GM23248 (cell line): Measurements from ENCODE around the gene CST1. TPM values are rescaled to one million over a fixed set of nuclear protein-coding genes. Genes with fewer than 3 reads are reported as not detected.
"Not testable (repeated sequence)": the region's sequence is repeated elsewhere in the genome, so short reads cannot be mapped to it uniquely, and the experiment has no call there.

Source experiments
- DNase-seq: peaks from one replicate; pipeline ENCODE4 v3.0.0-alpha.2; 2015
- H2AFZ ChIP-seq: fragments of 200-600 bp; sonication (generic); 2 replicates; pipeline ENCODE4 v1.6.1; 2016; ENCODE audit warnings: antibody characterized with exemption
- H3F3A ChIP-seq: fragments of 200-600 bp; sonication (generic); 2 replicates; pipeline ENCODE4 v1.6.1; 2016; ENCODE audit warnings: mild to moderate bottlenecking, antibody characterized with exemption, mixed run types; ENCODE audit not compliant: insufficient read depth
- H3K27ac ChIP-seq: fragments of 200-600 bp; sonication (generic); 2 replicates; pipeline ENCODE4 v1.5.1; 2016; ENCODE audit warnings: mild to moderate bottlenecking
- H3K27me3 ChIP-seq: fragments of 200-600 bp; sonication (generic); replicated peaks from 2 replicates; pipeline ENCODE4 v1.6.1; 2016; ENCODE audit warnings: mild to moderate bottlenecking; ENCODE audit not compliant: insufficient read depth
- H3K36me3 ChIP-seq: fragments of 200-600 bp; sonication (generic); 2 replicates; pipeline ENCODE4 v1.6.1; 2016; ENCODE audit warnings: low read depth, mild to moderate bottlenecking
- H3K4me1 ChIP-seq: fragments of 200-600 bp; sonication (generic); 2 replicates; pipeline ENCODE4 v1.6.1; 2016; ENCODE audit warnings: mild to moderate bottlenecking; ENCODE audit not compliant: insufficient read depth
- H3K4me2 ChIP-seq: fragments of 200-600 bp; sonication (generic); one replicate; pipeline ENCODE4 v1.6.1; 2016; ENCODE audit warnings: mild to moderate bottlenecking; ENCODE audit not compliant: unreplicated experiment
- H3K4me3 ChIP-seq: fragments of 200-600 bp; sonication (generic); 2 replicates; pipeline ENCODE4 v1.5.1; 2016; ENCODE audit warnings: mild to moderate bottlenecking
- H3K79me2 ChIP-seq: fragments of 200-600 bp; sonication (generic); 2 replicates; pipeline ENCODE4 v1.6.1; 2016; ENCODE audit warnings: mild to moderate bottlenecking; ENCODE audit not compliant: insufficient read depth
- H3K9ac ChIP-seq: fragments of 200-600 bp; sonication (generic); 2 replicates; pipeline ENCODE4 v1.6.1; 2016; ENCODE audit warnings: mild to moderate bottlenecking
- H3K9me2 ChIP-seq: fragments of 200-600 bp; sonication (generic); 2 replicates; pipeline ENCODE4 v1.6.1; 2016; ENCODE audit warnings: mixed run types, mild to moderate bottlenecking, moderate library complexity; ENCODE audit not compliant: insufficient read depth
- H3K9me3 ChIP-seq: fragments of 200-600 bp; sonication (generic); one replicate; pipeline ENCODE4 v1.6.1; 2017; ENCODE audit warnings: low read depth
- H4K20me1 ChIP-seq: fragments of 200-600 bp; sonication (generic); 2 replicates; pipeline ENCODE4 v1.6.0; 2016; ENCODE audit not compliant: insufficient read depth
- EZH2 ChIP-seq: fragments of 200-600 bp; sonication (generic); IDR thresholded peaks from 2 replicates; pipeline ENCODE4 v1.6.1; 2018; ENCODE audit warnings: antibody characterized with exemption, mild to moderate bottlenecking; ENCODE audit not compliant: insufficient read depth, poor library complexity, severe bottlenecking
- EZH2phosphoT487 ChIP-seq: fragments of 200-600 bp; sonication (generic); IDR thresholded peaks from 2 replicates; pipeline ENCODE4 v1.6.1; 2018; ENCODE audit warnings: antibody characterized with exemption, moderate library complexity, mild to moderate bottlenecking, low read depth; ENCODE audit not compliant: insufficient read depth
- WGBS, 2 experiments: methylation state at CpG; one replicate each; pipeline ENCODE4 v1.1.6; 2015 to 2017; ENCODE audit warnings: low lambda C conversion rate in 2 of 2, low coverage in 1 of 2; ENCODE audit errors: missing lambda C conversion rate in 2 of 2; 5-methylcytosine and 5-hydroxymethylcytosine counted together
- in situ Hi-C: fragments of 300-500 bp; cut with MboI; formaldehyde crosslinking; loops from 2 replicates; pipeline ENCODE4 v1.15.0; 2020
- polyA plus RNA-seq: library from polyadenylated mRNA; unstranded; fragments of >200 nt; fragmentation: Nextera tagmentation; extraction: Ambion mirVana; gene quantifications from 2 replicates; pipeline ENCODE4 v1.2.1, GENCODE V29; 2016
- total RNA-seq: library from RNA; depleted of rRNA; stranded (reverse); fragments of >200 nt; shearing (Covaris generic); gene quantifications from 2 replicates; pipeline ENCODE4 v1.2.3, GENCODE V29; 2014

The CST1 gene
- total and polyA plus RNA-seq, 2 experiments from 2014 or later = not detected

- H3K27me3 ChIP-seq = peaks cover 5% of the 10 kb centered on the region
- no peak overlapping the region for H3K27ac ChIP-seq
- no peak overlapping the region for H2AFZ ChIP-seq
- no peaks in the 10 kb centered on the region for H3K9me2 ChIP-seq
- no peaks in the 10 kb centered on the region for H3K36me3 ChIP-seq
- WGBS, 2 experiments = 66 to 76% methylated on average over 2 of the region's 2 CpGs
- no peaks in the 10 kb centered on the region for H3K4me1 ChIP-seq
- H4K20me1 ChIP-seq = no peaks in the 10 kb centered on the region
- H3K9me3 ChIP-seq = no peaks in the 10 kb centered on the region
- H3K4me3 ChIP-seq = no peak overlapping the region
- H3F3A ChIP-seq = no peaks in the 10 kb centered on the region
- no peak overlapping the region for H3K9ac ChIP-seq
- TF ChIP-seq EZH2phosphoT487 (no peak), EZH2 (no peak)
- H3K4me2 ChIP-seq = no peak overlapping the region
- no peaks in the 10 kb centered on the region for H3K79me2 ChIP-seq
- in situ Hi-C loops = no loop called here
- DNase-seq = peak; percentile 11
Measured at GRCh38 chr20:23745247-23745646, 5.5 kb downstream of the CST1 start.

- H3K27me3 ChIP-seq = peaks cover 5% of the 10 kb centered on the region
- no peak overlapping the region for H2AFZ ChIP-seq
- no peak overlapping the region for H3K4me3 ChIP-seq
- H3K79me2 ChIP-seq = no peaks in the 10 kb centered on the region
- in situ Hi-C loops = no loop called here
- H3F3A ChIP-seq = no peaks in the 10 kb centered on the region
- no peak overlapping the region for H3K9ac ChIP-seq
- H3K9me2 ChIP-seq = no peaks in the 10 kb centered on the region
- DNase-seq = peak; percentile 4
- H3K36me3 ChIP-seq = no peaks in the 10 kb centered on the region
- H3K4me1 ChIP-seq = no peaks in the 10 kb centered on the region
- no peak overlapping the region for H3K4me2 ChIP-seq
- H3K9me3 ChIP-seq = no peaks in the 10 kb centered on the region
- TF ChIP-seq EZH2phosphoT487 (no peak), EZH2 (no peak)
- H4K20me1 ChIP-seq = no peaks in the 10 kb centered on the region
- H3K27ac ChIP-seq = no peak overlapping the region
- WGBS, 2 experiments = 11 to 12% methylated on average over 1 of the region's 1 CpG
Measured at GRCh38 chr20:23744817-23745216, 5.9 kb downstream of the CST1 start.

GRCh38 chr20:23735391-23735790 is 15.3 kb downstream of the CST1 start:
- H2AFZ ChIP-seq, H3K9ac ChIP-seq, H3K79me2 ChIP-seq, H3K27me3 ChIP-seq, H3K4me2 ChIP-seq, DNase-seq, H3K36me3 ChIP-seq, H3K4me1 ChIP-seq, H3K4me3 ChIP-seq, H4K20me1 ChIP-seq, H3F3A ChIP-seq, H3K27ac ChIP-seq, H3K9me2 ChIP-seq, H3K9me3 ChIP-seq, in situ Hi-C loops: not testable (repeated sequence)
- 46 to 51% methylated on average over 3 of the region's 3 CpGs for WGBS, 2 experiments

- in situ Hi-C loops, H3K9me2 ChIP-seq, H3K9ac ChIP-seq, H3K9me3 ChIP-seq, H3K79me2 ChIP-seq, H3K27me3 ChIP-seq, H4K20me1 ChIP-seq, DNase-seq, H3K4me2 ChIP-seq, H3K4me1 ChIP-seq, H2AFZ ChIP-seq, H3K27ac ChIP-seq, H3K36me3 ChIP-seq, H3F3A ChIP-seq, H3K4me3 ChIP-seq: not testable (repeated sequence)
- 37 to 54% methylated on average over 2 of the region's 2 CpGs for WGBS, 2 experiments
Measured at GRCh38 chr20:23734949-23735348, 15.8 kb downstream of the CST1 start.

GRCh38 chr20:23734440-23734839 is 16.3 kb downstream of the CST1 start:
- in situ Hi-C loops, H2AFZ ChIP-seq, H3K79me2 ChIP-seq, H4K20me1 ChIP-seq, H3K4me2 ChIP-seq, H3K4me1 ChIP-seq, H3K9me2 ChIP-seq, H3K9me3 ChIP-seq, H3K36me3 ChIP-seq, H3K27ac ChIP-seq, H3K9ac ChIP-seq, H3F3A ChIP-seq, DNase-seq, H3K4me3 ChIP-seq, H3K27me3 ChIP-seq: not testable (repeated sequence)
- WGBS, 2 experiments = 13% methylated on average over 1 of the region's 1 CpG
